Measurements from ENCODE around the gene SKIL. TPM values are rescaled to one million over a fixed set of nuclear protein-coding genes. Genes with fewer than 3 reads are reported as not detected.

The SKIL gene
- total RNA-seq, 3 donors from 2014 or later: 19.3 to 23.4 (median 20.0) TPM

- peak; percentile 16 to 17 for ATAC-seq
- H3K9me3 Mint-ChIP-seq: no peaks in the 10 kb centered on the region
- H3K36me3 Mint-ChIP-seq (ENCODE audit: insufficient read depth): peaks cover 22% of the 10 kb centered on the region
- H3K27me3 Mint-ChIP-seq (ENCODE audit: low read depth): no peaks in the 10 kb centered on the region
- H3K4me1 Mint-ChIP-seq (ENCODE audit: low read depth): peaks cover 47% of the 10 kb centered on the region
- DNase-seq: peak; percentile 77
- H3K4me3 Mint-ChIP-seq: peak overlapping the region; percentile 83
Observed at GRCh38 chr3:170358042-170359010, 811 bp downstream of the SKIL start.

GRCh38 chr3:170359178-170359704 is 1.7 kb downstream of the SKIL start:
- ATAC-seq (no peak), DNase-seq (no peak)
- Mint-ChIP-seq H3K27me3 (ENCODE audit: low read depth) (no peaks in the 10 kb centered on the region), H3K4me3 (peak overlapping the region; percentile 83), H3K4me1 (ENCODE audit: low read depth) (peaks cover 50% of the 10 kb centered on the region), H3K36me3 (ENCODE audit: insufficient read depth) (peaks cover 27% of the 10 kb centered on the region), H3K9me3 (no peaks in the 10 kb centered on the region)

- peaks cover 33% of the 10 kb centered on the region for H3K36me3 Mint-ChIP-seq (ENCODE audit: insufficient read depth)
- peaks cover 56% of the 10 kb centered on the region for H3K4me1 Mint-ChIP-seq (ENCODE audit: low read depth)
- ATAC-seq (no peak), DNase-seq (no peak)
- no peaks in the 10 kb centered on the region for H3K27me3 Mint-ChIP-seq (ENCODE audit: low read depth)
- no peak overlapping the region for H3K4me3 Mint-ChIP-seq
- H3K9me3 Mint-ChIP-seq: no peaks in the 10 kb centered on the region
Observed at GRCh38 chr3:170360466-170360865, 3.0 kb downstream of the SKIL start.

GRCh38 chr3:170360916-170361315 is 3.4 kb downstream of the SKIL start:
- Mint-ChIP-seq H3K4me1 (ENCODE audit: low read depth) (peaks cover 53% of the 10 kb centered on the region), H3K27me3 (ENCODE audit: low read depth) (no peaks in the 10 kb centered on the region), H3K4me3 (no peak overlapping the region), H3K36me3 (ENCODE audit: insufficient read depth) (peaks cover 33% of the 10 kb centered on the region), H3K9me3 (no peaks in the 10 kb centered on the region)
- ATAC-seq (no peak), DNase-seq (no peak)

GRCh38 chr3:170361711-170362110 is 4.2 kb downstream of the SKIL start:
- no peak overlapping the region for H3K4me3 Mint-ChIP-seq
- no peak for DNase-seq
- H3K36me3 Mint-ChIP-seq (ENCODE audit: insufficient read depth): peaks cover 35% of the 10 kb centered on the region
- H3K27me3 Mint-ChIP-seq (ENCODE audit: low read depth): no peaks in the 10 kb centered on the region
- H3K9me3 Mint-ChIP-seq: no peaks in the 10 kb centered on the region
- H3K4me1 Mint-ChIP-seq (ENCODE audit: low read depth): peaks cover 49% of the 10 kb centered on the region
- ATAC-seq: no peak

- DNase-seq (no peak), ATAC-seq (no peak)
- Mint-ChIP-seq H3K9me3 (no peaks in the 10 kb centered on the region), H3K4me3 (no peak overlapping the region), H3K4me1 (ENCODE audit: low read depth) (peaks cover 51% of the 10 kb centered on the region), H3K36me3 (ENCODE audit: insufficient read depth) (peaks cover 36% of the 10 kb centered on the region), H3K27me3 (ENCODE audit: low read depth) (no peaks in the 10 kb centered on the region)
Observed at GRCh38 chr3:170363471-170363994, 6.0 kb downstream of the SKIL start.

- peaks cover 44% of the 10 kb centered on the region for H3K4me1 Mint-ChIP-seq (ENCODE audit: low read depth)
- no peaks in the 10 kb centered on the region for H3K9me3 Mint-ChIP-seq
- DNase-seq (no peak), ATAC-seq (no peak)
- no peak overlapping the region for H3K4me3 Mint-ChIP-seq
- H3K27me3 Mint-ChIP-seq (ENCODE audit: low read depth): no peaks in the 10 kb centered on the region
- peaks cover 32% of the 10 kb centered on the region for H3K36me3 Mint-ChIP-seq (ENCODE audit: insufficient read depth)
Observed at GRCh38 chr3:170364965-170365364, 7.5 kb downstream of the SKIL start.

GRCh38 chr3:170367797-170368196 is 10.3 kb downstream of the SKIL start:
- Mint-ChIP-seq H3K9me3 (no peaks in the 10 kb centered on the region), H3K36me3 (ENCODE audit: insufficient read depth) (peaks cover 19% of the 10 kb centered on the region), H3K4me1 (ENCODE audit: low read depth) (peaks cover 41% of the 10 kb centered on the region), H3K27me3 (ENCODE audit: low read depth) (no peaks in the 10 kb centered on the region), H3K4me3 (no peak overlapping the region)
- DNase-seq (no peak), ATAC-seq (no peak)

GRCh38 chr3:170368921-170369320 is 11.4 kb downstream of the SKIL start:
- no peaks in the 10 kb centered on the region for H3K27me3 Mint-ChIP-seq (ENCODE audit: low read depth)

GRCh38 chr3:170372190-170372879 is 14.8 kb downstream of the SKIL start:
- Mint-ChIP-seq H3K9me3 (no peaks in the 10 kb centered on the region), H3K4me1 (ENCODE audit: low read depth) (peaks cover 37% of the 10 kb centered on the region), H3K4me3 (no peak overlapping the region), H3K27me3 (ENCODE audit: low read depth) (no peaks in the 10 kb centered on the region), H3K36me3 (ENCODE audit: insufficient read depth) (peaks cover 9% of the 10 kb centered on the region)
- ATAC-seq (no peak), DNase-seq (no peak)

More at GRCh38 chr3:170368921-170369320, 11.4 kb downstream of the SKIL start:
- Mint-ChIP-seq H3K9me3 (no peaks in the 10 kb centered on the region), H3K4me1 (ENCODE audit: low read depth) (peaks cover 39% of the 10 kb centered on the region), H3K4me3 (no peak overlapping the region), H3K36me3 (ENCODE audit: insufficient read depth) (peaks cover 16% of the 10 kb centered on the region)
- ATAC-seq (no peak), DNase-seq (no peak)

GRCh38 chr3:170383567-170383966 is 26.1 kb downstream of the SKIL start:
- no peak for DNase-seq
- Mint-ChIP-seq H3K4me3 (no peak overlapping the region), H3K9me3 (no peaks in the 10 kb centered on the region), H3K4me1 (ENCODE audit: low read depth) (peaks cover 4% of the 10 kb centered on the region), H3K36me3 (ENCODE audit: insufficient read depth) (peaks cover 37% of the 10 kb centered on the region), H3K27me3 (ENCODE audit: low read depth) (no peaks in the 10 kb centered on the region)
- no peak for ATAC-seq

- H3K36me3 Mint-ChIP-seq (ENCODE audit: insufficient read depth): peaks cover 32% of the 10 kb centered on the region
- no peaks in the 10 kb centered on the region for H3K27me3 Mint-ChIP-seq (ENCODE audit: low read depth)
- H3K4me1 Mint-ChIP-seq (ENCODE audit: low read depth): peaks cover 2% of the 10 kb centered on the region
Observed at GRCh38 chr3:170386468-170386867, 29.0 kb downstream of the SKIL start.

GRCh38 chr3:170387950-170388349 is 30.4 kb downstream of the SKIL start:
- Mint-ChIP-seq H3K4me1 (ENCODE audit: low read depth) (peaks cover 2% of the 10 kb centered on the region), H3K4me3 (no peak overlapping the region), H3K36me3 (ENCODE audit: insufficient read depth) (peaks cover 38% of the 10 kb centered on the region), H3K27me3 (ENCODE audit: low read depth) (no peaks in the 10 kb centered on the region), H3K9me3 (no peaks in the 10 kb centered on the region)
- DNase-seq (no peak), ATAC-seq (no peak)

More at GRCh38 chr3:170386468-170386867, 29.0 kb downstream of the SKIL start:
- DNase-seq: no peak
- H3K9me3 Mint-ChIP-seq: no peaks in the 10 kb centered on the region
- no peak overlapping the region for H3K4me3 Mint-ChIP-seq
- no peak for ATAC-seq

GRCh38 chr3:170391108-170391507 is 33.6 kb downstream of the SKIL start:
- Mint-ChIP-seq H3K9me3 (no peaks in the 10 kb centered on the region), H3K27me3 (ENCODE audit: low read depth) (no peaks in the 10 kb centered on the region), H3K4me1 (ENCODE audit: low read depth) (no peaks in the 10 kb centered on the region), H3K36me3 (ENCODE audit: insufficient read depth) (peaks cover 27% of the 10 kb centered on the region), H3K4me3 (no peak overlapping the region)
- ATAC-seq (no peak), DNase-seq (no peak)

Data from activated T-cell treated with anti-CD3 and anti-CD28 coated beads, Interleukin-2, amount 50 U/mL, for 4 hours (primary cell).